ENCODE results near the gene GALNT6.

DNA sequence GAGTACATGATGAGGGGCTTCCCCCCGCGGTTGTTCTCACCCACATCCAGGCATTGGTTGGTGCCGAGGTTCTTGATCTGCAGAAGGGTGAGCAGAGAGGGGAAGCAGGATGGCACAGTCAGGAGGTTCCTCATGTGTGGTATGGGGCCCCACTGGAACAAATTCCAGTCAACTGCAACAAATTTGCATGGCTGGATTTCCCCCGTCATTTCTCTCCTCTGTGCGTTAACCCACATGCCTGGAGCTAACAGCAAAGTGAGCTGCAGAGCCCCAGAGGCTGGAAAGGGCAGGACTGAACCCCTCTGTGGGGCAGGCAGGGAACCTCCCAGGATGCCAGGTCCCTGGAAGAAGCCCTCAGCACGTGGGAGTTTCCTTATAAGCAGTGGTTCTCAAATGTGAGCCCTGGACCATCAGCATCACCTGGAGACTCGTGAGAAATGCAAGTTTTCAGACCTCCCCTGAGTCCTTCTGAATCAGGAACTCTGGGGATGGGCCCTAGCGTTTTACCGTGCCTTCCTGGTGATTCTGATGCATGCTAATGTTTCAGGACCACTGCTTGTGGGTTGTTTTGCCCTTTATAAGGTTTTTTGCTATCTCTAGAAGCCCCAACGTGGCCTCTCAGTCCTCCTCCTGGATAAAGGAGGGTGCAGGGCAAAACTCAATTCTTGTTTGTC is 33.7 kb downstream of the GALNT6 start:
- TF ChIP-seq, protein P1, sequence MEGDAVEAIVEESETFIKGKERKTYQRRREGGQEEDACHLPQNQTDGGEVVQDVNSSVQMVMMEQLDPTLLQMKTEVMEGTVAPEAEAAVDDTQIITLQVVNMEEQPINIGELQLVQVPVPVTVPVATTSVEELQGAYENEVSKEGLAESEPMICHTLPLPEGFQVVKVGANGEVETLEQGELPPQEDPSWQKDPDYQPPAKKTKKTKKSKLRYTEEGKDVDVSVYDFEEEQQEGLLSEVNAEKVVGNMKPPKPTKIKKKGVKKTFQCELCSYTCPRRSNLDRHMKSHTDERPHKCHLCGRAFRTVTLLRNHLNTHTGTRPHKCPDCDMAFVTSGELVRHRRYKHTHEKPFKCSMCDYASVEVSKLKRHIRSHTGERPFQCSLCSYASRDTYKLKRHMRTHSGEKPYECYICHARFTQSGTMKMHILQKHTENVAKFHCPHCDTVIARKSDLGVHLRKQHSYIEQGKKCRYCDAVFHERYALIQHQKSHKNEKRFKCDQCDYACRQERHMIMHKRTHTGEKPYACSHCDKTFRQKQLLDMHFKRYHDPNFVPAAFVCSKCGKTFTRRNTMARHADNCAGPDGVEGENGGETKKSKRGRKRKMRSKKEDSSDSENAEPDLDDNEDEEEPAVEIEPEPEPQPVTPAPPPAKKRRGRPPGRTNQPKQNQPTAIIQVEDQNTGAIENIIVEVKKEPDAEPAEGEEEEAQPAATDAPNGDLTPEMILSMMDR (IDR thresholded peaks at IDR 0.05): no peak
- TF ChIP-seq POLR2A (IDR thresholded peaks at IDR 0.05): no peak

All from testis (tissue), 2 donors.